GM19238 (cell line): Measurements from ENCODE around the gene EPB41L1.

Experiments
- DNase-seq: peaks from one replicate; pipeline ENCODE4 v3.0.0; 2011; ENCODE audit warnings: low spot score; ENCODE audit not compliant: insufficient read length

The EPB41L1 gene

GRCh38 chr20:36218380-36219064 is 64.0 kb downstream of the EPB41L1 start:
- DNase-seq: no peak

GRCh38 chr20:36219671-36220220 is 65.2 kb downstream of the EPB41L1 start:
- no peak for DNase-seq

- DNase-seq: no peak
Measured at GRCh38 chr20:36225666-36226065, 71.1 kb downstream of the EPB41L1 start.

GRCh38 chr20:36228770-36229169 is 74.2 kb downstream of the EPB41L1 start:
- no peak for DNase-seq

GRCh38 chr20:36230019-36230418 is 75.5 kb downstream of the EPB41L1 start:
- no peak for DNase-seq

GRCh38 chr20:36231331-36231730 is 76.8 kb downstream of the EPB41L1 start:
- no peak for DNase-seq

GRCh38 chr20:36234771-36235320 is 80.3 kb downstream of the EPB41L1 start:
- no peak for DNase-seq

- DNase-seq: peak; percentile 68
Measured at GRCh38 chr20:36235892-36236785, 81.6 kb downstream of the EPB41L1 start, which contains the start of gene AAR2. Gene AAR2 (plus strand): TSS chr20:36236478. CDS start chr20:36239869, 3,391 bp downstream.

GRCh38 chr20:36236786-36237121 is 82.2 kb downstream of the EPB41L1 start:
- DNase-seq: no peak

GRCh38 chr20:36237477-36237876 is 82.9 kb downstream of the EPB41L1 start:
- DNase-seq: no peak

- DNase-seq: no peak
Measured at GRCh38 chr20:36238153-36238552, 83.6 kb downstream of the EPB41L1 start.

- no peak for DNase-seq
Measured at GRCh38 chr20:36238760-36239159, 84.2 kb downstream of the EPB41L1 start.

GRCh38 chr20:36240076-36240475 is 85.5 kb downstream of the EPB41L1 start:
- DNase-seq: no peak

- DNase-seq: no peak
Measured at GRCh38 chr20:36241678-36242077, 87.1 kb downstream of the EPB41L1 start.

- DNase-seq: no peak
Measured at GRCh38 chr20:36243726-36244125, 89.2 kb downstream of the EPB41L1 start.

GRCh38 chr20:36246401-36246800 is 91.9 kb downstream of the EPB41L1 start:
- DNase-seq: no peak

GRCh38 chr20:36248836-36249235 is 94.3 kb downstream of the EPB41L1 start:
- no peak for DNase-seq

- DNase-seq: no peak
Measured at GRCh38 chr20:36249450-36249849, 94.9 kb downstream of the EPB41L1 start.

- no peak for DNase-seq
Measured at GRCh38 chr20:36251426-36251825, 96.9 kb downstream of the EPB41L1 start.

GRCh38 chr20:36252511-36252910 is 98.0 kb downstream of the EPB41L1 start:
- no peak for DNase-seq

GRCh38 chr20:36253036-36253435 is 98.5 kb downstream of the EPB41L1 start:
- no peak for DNase-seq

GRCh38 chr20:36254076-36254475 is 99.5 kb downstream of the EPB41L1 start:
- DNase-seq: no peak
